ENCODE measurements around the gene EEF2. TPM values are rescaled to one million over a fixed set of nuclear protein-coding genes. Genes with fewer than 3 reads are reported as not detected.

EEF2 gene
- total RNA-seq: 1,000 to 10,000 TPM; 1,210 to 2,054 (median 1,565) TPM

- TF ChIP-seq POLR2A (IDR thresholded peaks at IDR 0.05): peak; percentile 94 to 100 (median 100)
- TF ChIP-seq CTCF (IDR thresholded peaks at IDR 0.05): peak in 2 of 6 experiments; percentile 23 to 44
- WGBS, 2 donors: 0% methylated on average over 6 to 40 of the region's 80 CpGs
- peak; percentile 35 for DNase-seq
Measured at GRCh38 chr19:3984908-3985642, at the start of gene EEF2. EEF2 (minus strand) TSS chr19:3985463; CDS start chr19:3985380, 83 bp downstream.

GRCh38 chr19:4034048-4035017, 49.1 kb upstream of the EEF2 start:
- intact Hi-C loops (cut with DNase I): no loop called here
- TF ChIP-seq CTCF (IDR thresholded peaks at IDR 0.05) (no peak), POLR2A (IDR thresholded peaks at IDR 0.05) (no peak)
- no peak overlapping the region for H3K4me3 ChIP-seq
- DNase-seq: no peak
- H3K27me3 ChIP-seq: no peaks in the 10 kb centered on the region
- H3K36me3 ChIP-seq: peaks cover 10 to 93% (median 18%) of the 10 kb centered on the region in 3 donors
- 69% methylated on average over 6 of the region's 34 CpGs; no CpG with 5 or more reads in 1 of the 2 donors for WGBS, 2 donors
- no peaks in the 10 kb centered on the region for H3K4me1 ChIP-seq
- H3K27ac ChIP-seq: no peak overlapping the region
- H3K9me3 ChIP-seq: no peaks in the 10 kb centered on the region

More at GRCh38 chr19:3984908-3985642, at the start of gene EEF2:
- Histone ChIP-seq H3K4me1 (peaks cover 40 to 87% (median 43%) of the 10 kb centered on the region in 3 donors), H3K4me3 (peak within 1 kb of the TSS; percentile 73 to 89 (median 87)), H3K27ac (peak within 1 kb of the TSS; percentile 92 to 97 (median 96)), H3K9me3 (no peaks in the 10 kb centered on the region), H3K36me3 (peaks cover 39 to 48% (median 43%) of the 10 kb centered on the region in 3 donors), H3K27me3 (no peaks in the 10 kb centered on the region)
- intact Hi-C loops (cut with DNase I): loop anchor here (10.0 kb wide), 1 partner anchor 150 kb away; no protein-coding TSS in a partner anchor

- no peak for DNase-seq
- intact Hi-C loops (cut with DNase I): no loop called here
- no peak for TF ChIP-seq POLR2A (IDR thresholded peaks at IDR 0.05)
- no peak for TF ChIP-seq CTCF (IDR thresholded peaks at IDR 0.05)
Measured at GRCh38 chr19:4033028-4033956, 48.0 kb upstream of the EEF2 start.

GRCh38 chr19:4032436-4032835, 47.2 kb upstream of the EEF2 start:
- Histone ChIP-seq H3K4me3 (no peak overlapping the region), H3K27ac (no peak overlapping the region), H3K36me3 (peaks cover 18 to 96% (median 30%) of the 10 kb centered on the region in 3 donors), H3K9me3 (no peaks in the 10 kb centered on the region), H3K4me1 (no peaks in the 10 kb centered on the region), H3K27me3 (no peaks in the 10 kb centered on the region)
- no peak for DNase-seq
- intact Hi-C loops (cut with DNase I): no loop called here
- TF ChIP-seq CTCF (IDR thresholded peaks at IDR 0.05): no peak
- no peak for TF ChIP-seq POLR2A (IDR thresholded peaks at IDR 0.05)
- 72% methylated on average over 13 of the region's 16 CpGs; no CpG with 5 or more reads in 1 of the 2 donors for WGBS, 2 donors

More at GRCh38 chr19:4033028-4033956, 48.0 kb upstream of the EEF2 start:
- H3K4me1 ChIP-seq: no peaks in the 10 kb centered on the region
- no peaks in the 10 kb centered on the region for H3K9me3 ChIP-seq
- H3K27me3 ChIP-seq: no peaks in the 10 kb centered on the region
- WGBS, 2 donors: 84 to 96% methylated on average over 14 to 16 of the region's 63 CpGs
- H3K27ac ChIP-seq: no peak overlapping the region
- peaks cover 19 to 96% (median 28%) of the 10 kb centered on the region in 3 donors for H3K36me3 ChIP-seq
- no peak overlapping the region for H3K4me3 ChIP-seq
